Keratinocyte (primary cell): ENCODE results near the gene GDF9.

Source experiments
- CTCF ChIP-seq, 3 experiments: IDR thresholded peaks in 1 of 3; conservative IDR thresholded peaks in 1 of 3; optimal IDR thresholded peaks in 1 of 3; 2 replicates in 2 of 3; 3 replicates in 1 of 3; pipeline versions ENCODE3 to v1.5.1; 2011; ENCODE audit warnings: low read length in 3 of 3, mild to moderate bottlenecking in 3 of 3, moderate library complexity in 2 of 3, control low read depth in 1 of 3, inconsistent platforms in 1 of 3; ENCODE audit not compliant: insufficient read depth in 2 of 3; ENCODE audit errors: extremely low read depth in 1 of 3
- EZH2 ChIP-seq: IDR thresholded peaks from one replicate; pipeline ENCODE4 v1.6.1; 2012; ENCODE audit warnings: inconsistent platforms, mild to moderate bottlenecking, low read length, moderate library complexity

GRCh38 chr5:132828846-132829494 lies 37.3 kb downstream of the GDF9 start:
- TF ChIP-seq CTCF (optimal IDR thresholded peaks at IDR 0.05 in 1 of 3, IDR thresholded peaks at IDR 0.05 in 1 of 3, conservative IDR thresholded peaks at IDR 0.05 in 1 of 3; ENCODE audit: extremely low read depth in 1 of 3, insufficient read depth in 2 of 3, low read length in 3 of 3), result no peak
- TF ChIP-seq EZH2, result no peak
